Right lobe of liver (tissue), 6 donors: ENCODE measurements around the gene DCC. TPM values are rescaled to one million over a fixed set of nuclear protein-coding genes. Genes with fewer than 3 reads are reported as not detected.

Experiments
- ATAC-seq, 4 donors: fragments of 200-7000 bp; cut with Tn5 transposase; one replicate each; pipeline ENCODE4 v1.9.1; 2020; ENCODE audit warnings: mild to moderate bottlenecking in 4 of 4, moderate library complexity in 4 of 4
- DNase-seq, 3 donors: peaks; one replicate each; pipeline ENCODE4 v3.0.0-alpha.2; 2020
- H3K27ac ChIP-seq, 3 donors: fragments of 200-600 bp; one replicate each; pipeline ENCODE4 v1.8.0; 2022
- H3K27me3 ChIP-seq, 2 donors: fragments of 200-600 bp; one replicate each; pipeline ENCODE4 v1.8.0; 2022
- H3K36me3 ChIP-seq, 4 donors: fragments of 200-600 bp; sonication (generic) in 1 of 4; one replicate each; pipeline versions ENCODE4 v1.5.1 to v1.8.0; 2017 to 2022; ENCODE audit warnings: control low read depth in 1 of 4
- H3K4me1 ChIP-seq, 4 donors: fragments of 200-600 bp; sonication (generic) in 1 of 4; one replicate each; pipeline versions ENCODE4 v1.5.1 to v1.8.0; 2017 to 2022; ENCODE audit warnings: control low read depth in 1 of 4
- H3K4me3 ChIP-seq, 3 donors: fragments of 200-600 bp; one replicate each; pipeline ENCODE4 v1.8.0; 2022
- H3K9me3 ChIP-seq, 4 donors: fragments of 200-600 bp; sonication (generic) in 1 of 4; one replicate each; pipeline versions ENCODE4 v1.5.1 to v1.8.0; 2017 to 2022; ENCODE audit warnings: control low read depth in 1 of 4
- CTCF ChIP-seq, 4 donors: fragments of 200-600 bp in 3 of 4; fragments of 450-650 bp in 1 of 4; IDR thresholded peaks; one replicate each; pipeline versions ENCODE4 v1.5.1 to v1.8.0; 2016 to 2022; ENCODE audit warnings: antibody characterized with exemption in 4 of 4, mild to moderate bottlenecking in 2 of 4
- POLR2A ChIP-seq: fragments of 450-650 bp; IDR thresholded peaks from one replicate; pipeline ENCODE4 v1.6.1; 2017; ENCODE audit warnings: antibody characterized with exemption, mild to moderate bottlenecking
- WGBS: methylation state at CpG from one replicate; pipeline ENCODE4 v1.1.6; 2018; ENCODE audit warnings: low coverage, low lambda C conversion rate; ENCODE audit not compliant: insufficient coverage; ENCODE audit errors: missing lambda C conversion rate; 5-methylcytosine and 5-hydroxymethylcytosine counted together
- intact Hi-C, 2 donors: fragments of 100-400 bp; cut with DNase I; formaldehyde crosslinking; loops; one replicate each; pipeline versions ENCODE4 v1.11.2 to v1.14.1; 2022
- total RNA-seq, 6 experiments: library from RNA; depleted of rRNA in 2 of 6; stranded (reverse); fragments of >200 nt in 2 of 6; fragmentation: NEBNext Ultra II Directional in 3 of 6; extraction: Animal tissue kit (Norgen Biotek cat#: 25700) in 3 of 6; gene quantifications; one replicate each; pipeline versions ENCODE4 v1.1.0 to v1.2.4, GENCODE V29; 2016 to 2023
- donor health status: DM: no; HTN: yes; CAD: no.
- donor health status: DM: no; HTN: no; CAD: no.
- donor health status: DM: no; HTN: no; CAD: no.
- donor health status: DM: no; HTN: yes; CAD: no.
- donor health status: DM: no; HTN: yes; CAD: no.

The DCC gene
- total RNA-seq, 6 experiments from 2014 or later = 0.06 TPM; not detected in 5

GRCh38 chr18:53442415-53442783, 1102.4 kb downstream of the DCC start:
- no peaks in the 10 kb centered on the region for H3K4me1 ChIP-seq
- intact Hi-C loops = no loop called here
- no peak for ATAC-seq
- H3K27me3 ChIP-seq = no peaks in the 10 kb centered on the region
- TF ChIP-seq POLR2A = no peak
- TF ChIP-seq CTCF (IDR thresholded peaks at IDR 0.05) = no peak
- no peak for DNase-seq
- no peaks in the 10 kb centered on the region for H3K36me3 ChIP-seq
- no peak overlapping the region for H3K27ac ChIP-seq
- no peak overlapping the region for H3K4me3 ChIP-seq
- WGBS = 50% methylated on average over 3 of the region's 3 CpGs
- H3K9me3 ChIP-seq = no peaks in the 10 kb centered on the region

- intact Hi-C loops = no loop called here
- no peak for DNase-seq
- no peaks in the 10 kb centered on the region for H3K4me1 ChIP-seq
- TF ChIP-seq POLR2A (no peak), CTCF (IDR thresholded peaks at IDR 0.05) (no peak)
- H3K36me3 ChIP-seq = no peaks in the 10 kb centered on the region
- 24% methylated on average over 2 of the region's 2 CpGs for whole genome bisulfite sequencing
- ATAC-seq = no peak
- no peak overlapping the region for H3K4me3 ChIP-seq
- H3K27me3 ChIP-seq = no peaks in the 10 kb centered on the region
- no peak overlapping the region for H3K27ac ChIP-seq
- H3K9me3 ChIP-seq = no peaks in the 10 kb centered on the region
Measured at GRCh38 chr18:53443336-53443735, 1103.3 kb downstream of the DCC start.

GRCh38 chr18:53443831-53444230, 1103.8 kb downstream of the DCC start:
- Histone ChIP-seq H3K36me3 (no peaks in the 10 kb centered on the region), H3K27me3 (no peaks in the 10 kb centered on the region), H3K27ac (no peak overlapping the region), H3K4me3 (no peak overlapping the region), H3K4me1 (no peaks in the 10 kb centered on the region), H3K9me3 (no peaks in the 10 kb centered on the region)
- TF ChIP-seq POLR2A (no peak), CTCF (IDR thresholded peaks at IDR 0.05) (no peak)
- intact Hi-C loops = no loop called here
- 65% methylated on average over 4 of the region's 4 CpGs for WGBS
- no peak for ATAC-seq
- DNase-seq = no peak

GRCh38 chr18:53451902-53452301, 1111.9 kb downstream of the DCC start:
- TF ChIP-seq POLR2A (no peak), CTCF (IDR thresholded peaks at IDR 0.05) (no peak)
- ATAC-seq = no peak
- WGBS = 8% methylated on average over 2 of the region's 2 CpGs

GRCh38 chr18:53457068-53457467, 1117.1 kb downstream of the DCC start:
- H3K36me3 ChIP-seq = no peaks in the 10 kb centered on the region
- DNase-seq = no peak
- TF ChIP-seq POLR2A (no peak), CTCF (IDR thresholded peaks at IDR 0.05) (no peak)
- H3K4me1 ChIP-seq = no peaks in the 10 kb centered on the region
- WGBS = 7% methylated on average over 1 of the region's 1 CpG
- intact Hi-C loops = no loop called here
- ATAC-seq = no peak
- H3K9me3 ChIP-seq = no peaks in the 10 kb centered on the region
- no peaks in the 10 kb centered on the region for H3K27me3 ChIP-seq
- H3K27ac ChIP-seq = no peak overlapping the region
- H3K4me3 ChIP-seq = no peak overlapping the region

More at GRCh38 chr18:53451902-53452301, 1111.9 kb downstream of the DCC start:
- Histone ChIP-seq H3K4me1 (no peaks in the 10 kb centered on the region), H3K36me3 (no peaks in the 10 kb centered on the region), H3K4me3 (no peak overlapping the region), H3K9me3 (no peaks in the 10 kb centered on the region), H3K27me3 (no peaks in the 10 kb centered on the region), H3K27ac (no peak overlapping the region)
- no peak for DNase-seq
- intact Hi-C loops = no loop called here
